Right ventricle myocardium inferior (tissue), 1 donor: ENCODE data around the gene RAB30. TPM values are rescaled to one million over a fixed set of nuclear protein-coding genes. Genes with fewer than 3 reads are reported as not detected.
A peak's percentile ranks its signal among the peaks of the same experiment; 100 is the strongest.

ENCODE experiments used
- ATAC-seq: fragments of 200-7000 bp; cut with Tn5 transposase; one replicate; pipeline ENCODE4 v1.9.1; 2020; ENCODE audit warnings: mild to moderate bottlenecking, moderate library complexity
- DNase-seq: peaks from one replicate; pipeline ENCODE4 v3.0.0; 2021; ENCODE audit errors: missing footprints
- intact Hi-C: fragments of 100-400 bp; cut with DNase I; formaldehyde crosslinking; loops from one replicate; pipeline ENCODE4 v1.11.0; 2022
- total RNA-seq: library from RNA; stranded (reverse); fragmentation: NEBNext Ultra II Directional; extraction: Animal tissue kit (Norgen Biotek cat#: 25700); gene quantifications from one replicate; pipeline ENCODE4 v1.2.1, GENCODE V29; 2021
- donor health status: DM: no; HTN: yes; CAD: no; lungs with severe emphysema.

Gene RAB30
- total RNA-seq, 1 donor from 2014 or later = 28.2 TPM

GRCh38 chr11:83073258-83073657, 1.6 kb upstream of the RAB30 start:
- intact Hi-C loops = loop anchor here (5.0 to 10.0 kb wide), 4 partner anchors 81 to 168 kb away; partner anchors contain the start of genes ANKRD42, DDIAS and PRCP
- ATAC-seq (no peak), DNase-seq (no peak)

GRCh38 chr11:83072350-83073242, 899 bp upstream of the RAB30 start:
- DNase-seq = no peak
- no peak for ATAC-seq
- intact Hi-C loops = loop anchor here (5.0 to 10.0 kb wide), 4 partner anchors 80 to 168 kb away; partner anchors contain the start of genes ANKRD42, DDIAS and PRCP

GRCh38 chr11:83070731-83071566, 748 bp downstream of the RAB30 start:
- DNase-seq (peak; percentile 66), ATAC-seq (peak; percentile 26)
- intact Hi-C loops = loop anchor here (1.0 to 10.0 kb wide), 7 partner anchors 36 to 215 kb away; partner anchors contain the start of genes ANKRD42, CCDC90B, DDIAS and PCF11

- intact Hi-C loops = loop anchor here (2.0 to 10.0 kb wide), 5 partner anchors 35 to 165 kb away; partner anchors contain the start of genes ANKRD42, DDIAS and PRCP
- no peak for ATAC-seq
- no peak for DNase-seq
Observed at GRCh38 chr11:83070044-83070701, 1.5 kb downstream of the RAB30 start.

- DNase-seq (no peak), ATAC-seq (no peak)
- intact Hi-C loops = loop anchor here (2.0 to 10.0 kb wide), 6 partner anchors 35 to 165 kb away; partner anchors contain the start of genes ANKRD42, DDIAS and PRCP
Observed at GRCh38 chr11:83069441-83070043, 2.2 kb downstream of the RAB30 start.

GRCh38 chr11:83068568-83068967, 3.1 kb downstream of the RAB30 start:
- intact Hi-C loops = loop anchor here (5.0 kb wide), 1 partner anchor 61 kb away; no protein-coding TSS in a partner anchor
- ATAC-seq (no peak), DNase-seq (no peak)

GRCh38 chr11:83064011-83064410, 7.7 kb downstream of the RAB30 start:
- no peak for ATAC-seq
- intact Hi-C loops = no loop called here

GRCh38 chr11:83063073-83063754, 8.5 kb downstream of the RAB30 start:
- ATAC-seq (peak; percentile 70), DNase-seq (no peak)
- intact Hi-C loops = no loop called here

More at GRCh38 chr11:83064011-83064410, 7.7 kb downstream of the RAB30 start:
- DNase-seq = no peak

GRCh38 chr11:83061883-83062282, 9.8 kb downstream of the RAB30 start:
- DNase-seq (no peak), ATAC-seq (no peak)
- intact Hi-C loops = no loop called here

GRCh38 chr11:83060965-83061364, 10.7 kb downstream of the RAB30 start:
- DNase-seq (no peak), ATAC-seq (no peak)
- intact Hi-C loops = no loop called here

- DNase-seq (no peak), ATAC-seq (no peak)
- intact Hi-C loops = no loop called here
Observed at GRCh38 chr11:83057721-83058120, 14.0 kb downstream of the RAB30 start.

GRCh38 chr11:83056611-83057010, 15.1 kb downstream of the RAB30 start:
- ATAC-seq (no peak), DNase-seq (no peak)
- intact Hi-C loops = no loop called here

GRCh38 chr11:83056204-83056603, 15.5 kb downstream of the RAB30 start:
- no peak for ATAC-seq
- no peak for DNase-seq
- intact Hi-C loops = no loop called here

GRCh38 chr11:83054904-83055380, 16.8 kb downstream of the RAB30 start:
- ATAC-seq (no peak), DNase-seq (no peak)
- intact Hi-C loops = no loop called here

GRCh38 chr11:83054001-83054400, 17.7 kb downstream of the RAB30 start:
- DNase-seq (no peak), ATAC-seq (no peak)
- intact Hi-C loops = no loop called here

GRCh38 chr11:83051760-83052671, 19.7 kb downstream of the RAB30 start:
- DNase-seq = no peak
- peak; percentile 77 for ATAC-seq
- intact Hi-C loops = no loop called here
